Dedifferentiated amniotic fluid mesenchymal stem cell (primary cell): Measurements from ENCODE around the gene AP2B1.
A peak's percentile ranks its signal among the peaks of the same experiment; 100 is the strongest.
"Not testable (repeated sequence)": the region's sequence is repeated elsewhere in the genome, so short reads cannot be mapped to it uniquely, and the experiment has no call there.

Source experiments
- DNase-seq: peaks from one replicate; pipeline ENCODE4 v3.0.0-alpha.2; 2016; ENCODE audit errors: extremely low spot score

AP2B1 gene

DNA sequence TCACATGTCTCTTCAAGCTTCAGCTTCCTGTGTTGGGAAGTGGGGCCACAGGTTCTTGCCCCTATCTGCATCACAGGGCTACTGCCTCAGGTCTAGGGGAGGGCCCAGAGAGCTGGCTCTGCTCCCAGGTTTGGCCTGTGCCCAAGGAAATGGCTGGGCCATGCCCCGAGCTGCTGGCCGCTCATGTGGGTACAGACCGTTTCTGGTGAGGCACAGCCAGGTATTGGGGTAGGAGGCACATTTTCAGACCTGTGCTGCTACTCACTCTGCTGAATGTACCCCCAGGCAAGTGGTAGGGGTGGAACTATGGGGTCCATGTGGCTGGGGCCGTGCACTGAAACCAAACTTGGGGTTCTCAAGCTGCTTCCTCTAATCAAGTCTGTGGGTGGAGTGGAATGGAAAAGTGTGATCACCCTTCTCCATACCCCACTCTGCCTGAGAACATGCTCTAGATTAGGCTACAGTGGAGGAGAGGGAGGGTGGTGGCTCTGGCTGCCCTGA is 161.3 kb downstream of the AP2B1 start:
- no peak for DNase-seq

DNA sequence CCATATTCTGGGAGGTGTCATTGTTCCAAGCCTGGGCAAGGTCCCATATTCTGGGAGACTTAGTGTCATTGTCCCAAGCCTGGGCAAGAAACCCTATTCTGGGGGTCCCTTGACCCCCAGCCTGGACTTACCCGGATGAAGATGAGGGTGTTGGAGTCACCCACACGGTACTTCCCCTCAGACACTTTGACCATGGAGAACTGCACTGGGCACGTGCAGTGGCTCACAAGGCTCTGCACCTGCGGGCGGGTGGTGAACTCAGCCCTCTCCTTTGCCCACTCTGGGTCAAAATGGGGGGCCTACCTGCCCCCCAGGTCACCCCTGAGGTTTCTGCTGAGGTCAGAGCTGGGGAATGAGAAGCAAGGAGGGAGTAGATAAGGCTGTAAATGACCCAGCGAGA is 161.9 kb downstream of the AP2B1 start:
- no peak for DNase-seq

DNA sequence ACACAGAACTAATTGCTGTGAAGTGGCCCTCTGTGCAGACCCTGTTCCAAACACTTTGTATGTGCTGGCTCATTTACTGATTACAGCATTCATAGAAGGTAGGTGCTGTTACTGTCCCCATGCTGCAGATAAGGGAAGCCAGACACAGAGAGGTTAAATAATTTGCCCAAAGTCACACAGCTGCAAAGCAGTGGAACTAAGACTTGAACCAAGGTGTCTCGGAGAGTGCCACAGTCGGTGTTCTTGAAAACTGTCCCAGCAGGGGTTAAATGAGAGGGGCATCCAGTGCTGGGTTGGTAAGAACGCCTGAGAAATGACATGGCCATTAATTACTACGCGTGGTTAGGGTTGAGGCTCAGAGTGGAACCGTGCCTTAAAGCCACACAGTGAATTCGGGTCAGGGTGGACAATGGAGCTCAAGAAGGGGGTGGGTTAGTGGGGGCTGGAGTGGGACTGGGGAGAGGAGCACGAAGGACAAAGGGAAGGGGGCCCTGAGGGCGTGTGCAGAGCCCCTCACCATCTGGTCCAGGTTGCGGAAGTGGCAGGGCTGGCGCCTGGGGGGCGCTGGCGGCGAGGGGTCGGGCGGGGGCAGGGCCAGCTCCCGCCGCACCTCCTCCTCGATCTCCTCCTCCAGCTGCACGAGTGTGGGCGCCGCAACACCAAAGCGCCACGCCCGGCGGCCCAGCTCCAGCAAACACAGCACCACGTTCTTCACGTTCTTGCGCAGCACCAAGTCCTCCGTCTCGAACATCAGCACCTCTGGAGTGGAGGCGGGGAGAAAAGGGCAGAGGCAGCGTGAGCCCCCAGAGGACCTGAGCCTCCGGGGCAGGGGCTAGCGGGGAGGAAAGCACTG is 162.7 kb downstream of the AP2B1 start:
- DNase-seq = no peak

- DNase-seq = no peak
These were observed 163.6 kb downstream of the AP2B1 start for GRCh38 chr17:35750526-35751395.

GRCh38 chr17:35751541-35751940 is 164.4 kb downstream of the AP2B1 start:
- not testable (repeated sequence) for DNase-seq

DNA sequence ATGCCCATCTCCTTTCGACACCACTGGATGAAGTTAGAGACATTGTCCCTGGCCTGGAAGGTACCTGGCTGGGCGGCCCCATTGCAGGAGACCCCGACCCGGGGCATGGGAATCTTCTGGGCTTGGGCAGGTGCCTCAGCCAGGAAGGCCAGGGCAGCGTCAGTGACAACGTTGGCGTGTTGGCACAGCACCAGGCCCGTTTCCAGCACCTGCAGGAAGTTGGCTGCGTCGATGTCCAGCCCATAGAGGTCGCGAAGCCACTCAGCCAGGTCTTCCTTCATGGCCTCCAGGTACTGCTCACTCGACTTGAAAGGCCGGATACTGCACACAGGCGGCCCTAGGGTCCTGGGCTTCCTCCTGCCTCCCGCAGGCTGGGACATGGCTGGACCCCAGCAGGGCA is 165.3 kb downstream of the AP2B1 start:
- no peak for DNase-seq

DNA sequence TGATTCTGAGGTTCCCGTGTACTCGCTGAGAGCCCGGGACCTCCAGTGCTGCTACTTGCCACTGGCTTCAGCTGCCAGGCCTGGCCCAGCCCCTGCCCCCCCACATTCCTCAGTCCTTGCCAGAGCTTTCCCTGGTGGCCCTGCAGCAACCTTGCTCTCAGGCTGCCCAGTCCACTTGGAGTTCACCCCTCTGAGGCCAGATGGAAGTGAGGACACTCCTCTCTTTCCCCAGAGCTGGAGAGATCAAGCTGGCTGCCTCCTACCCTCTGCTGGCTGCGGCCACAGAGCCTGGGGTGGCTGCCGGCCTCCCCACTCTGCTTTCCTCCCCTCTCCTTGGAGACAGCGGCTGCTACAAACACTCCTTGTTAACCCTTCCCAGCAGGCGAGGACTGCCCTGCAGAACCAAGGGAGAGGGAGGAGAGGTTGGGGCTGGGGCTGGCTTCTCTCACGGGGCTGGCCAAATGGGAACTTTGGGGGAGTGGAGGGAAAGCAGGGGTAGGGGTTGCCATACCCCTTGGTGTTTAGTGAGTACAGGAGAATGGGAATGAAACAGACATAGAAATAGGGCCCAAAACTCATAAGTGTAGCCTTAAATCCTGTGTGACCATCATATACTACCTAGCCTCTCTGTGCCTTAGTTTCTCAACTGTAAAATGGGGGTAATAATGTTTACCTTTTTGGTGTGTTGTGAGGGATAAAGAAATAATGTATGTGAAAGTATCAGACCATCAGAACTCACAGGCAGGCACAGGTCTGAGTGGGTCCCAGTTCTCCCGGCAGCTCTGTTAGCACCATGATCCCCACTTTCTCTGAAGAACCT is 166.0 kb downstream of the AP2B1 start, which contains the start of gene GAS2L2:
GAS2L2 (minus strand) TSS at position 295 of the 820 bp plus-strand sequence. CDS start 389 bp downstream, outside the sequence.
- DNase-seq = no peak

DNA sequence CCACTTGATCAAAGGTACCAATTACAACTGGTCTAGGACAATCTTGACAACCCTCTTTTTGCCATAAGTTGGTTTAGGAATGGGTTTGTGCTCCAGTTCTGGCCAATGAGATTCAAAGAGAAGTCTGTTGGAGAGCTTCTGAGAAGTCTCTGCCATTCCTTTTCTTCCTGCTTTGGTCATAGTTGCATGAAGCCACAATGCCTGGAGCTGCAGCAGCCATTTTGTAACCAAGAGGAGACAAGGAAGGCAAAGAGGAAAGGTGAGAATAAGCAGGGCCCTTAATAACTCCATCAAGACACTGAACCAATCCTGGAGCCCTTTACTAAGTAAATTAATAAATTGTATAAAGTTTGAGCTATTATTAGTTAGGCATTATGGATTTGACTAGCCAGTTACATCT is 170.1 kb downstream of the AP2B1 start:
- no peak for DNase-seq

GRCh38 chr17:35760587-35760986 is 173.5 kb downstream of the AP2B1 start, which contains the start of gene C17orf50:
C17orf50 (plus strand) TSS chr17:35760887; CDS start chr17:35760942, 55 bp downstream.
- no peak for DNase-seq

GRCh38 chr17:35761601-35762000 is 174.5 kb downstream of the AP2B1 start:
- DNase-seq = no peak

DNA sequence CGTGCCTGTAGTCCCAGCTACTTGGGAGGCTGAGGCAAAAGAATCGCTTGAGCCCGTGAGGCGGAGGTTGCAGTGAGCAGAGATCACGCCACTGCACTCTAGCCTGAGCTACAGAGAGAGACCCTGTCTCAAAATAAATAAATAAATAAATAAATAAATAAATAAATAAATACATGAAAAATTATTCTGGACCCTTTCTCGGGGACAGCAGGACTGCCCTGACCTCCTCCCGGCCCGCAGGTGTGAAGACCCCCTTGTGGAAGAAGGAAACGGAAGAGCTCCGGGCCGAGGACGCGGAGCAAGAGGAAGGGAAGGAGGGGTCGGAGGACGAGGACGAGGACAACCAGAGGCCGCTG is 176.6 kb downstream of the AP2B1 start:
- no peak for DNase-seq

GRCh38 chr17:35764123-35764991 is 177.2 kb downstream of the AP2B1 start:
- DNase-seq = peak; percentile 47

DNA sequence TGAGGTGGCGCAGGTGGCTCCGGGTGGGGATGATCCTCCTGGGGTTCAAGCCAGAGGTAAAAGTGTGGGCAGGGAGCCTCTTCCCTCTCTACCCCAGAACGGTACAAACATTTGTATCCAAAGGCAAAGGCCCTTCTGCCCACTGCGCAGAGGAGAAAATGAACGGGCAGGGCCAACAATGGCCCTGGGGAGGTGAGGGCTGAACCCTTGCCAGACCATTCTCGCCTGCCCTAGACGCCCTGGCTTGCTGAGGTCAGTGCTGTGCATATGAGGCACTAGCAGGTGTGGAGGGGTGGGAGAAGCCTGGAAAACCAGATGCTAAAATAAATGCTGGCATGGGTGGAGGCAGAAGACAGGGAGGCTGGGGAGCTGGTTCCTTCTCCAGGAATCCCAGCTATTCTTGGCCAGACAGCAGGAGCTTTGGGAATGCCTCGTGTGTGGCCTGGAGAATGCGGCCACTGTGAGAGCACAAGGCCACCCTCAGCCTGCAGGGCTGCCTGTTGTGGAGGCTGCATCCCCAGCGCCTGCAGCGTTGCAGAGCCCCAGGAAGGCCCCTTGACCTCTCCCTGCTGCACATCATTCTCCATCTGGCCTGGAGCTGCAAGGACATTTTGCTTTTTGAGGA is 178.1 kb downstream of the AP2B1 start:
- no peak for DNase-seq

- DNase-seq = no peak
These were observed 178.8 kb downstream of the AP2B1 start for GRCh38 chr17:35765756-35766488.

DNA sequence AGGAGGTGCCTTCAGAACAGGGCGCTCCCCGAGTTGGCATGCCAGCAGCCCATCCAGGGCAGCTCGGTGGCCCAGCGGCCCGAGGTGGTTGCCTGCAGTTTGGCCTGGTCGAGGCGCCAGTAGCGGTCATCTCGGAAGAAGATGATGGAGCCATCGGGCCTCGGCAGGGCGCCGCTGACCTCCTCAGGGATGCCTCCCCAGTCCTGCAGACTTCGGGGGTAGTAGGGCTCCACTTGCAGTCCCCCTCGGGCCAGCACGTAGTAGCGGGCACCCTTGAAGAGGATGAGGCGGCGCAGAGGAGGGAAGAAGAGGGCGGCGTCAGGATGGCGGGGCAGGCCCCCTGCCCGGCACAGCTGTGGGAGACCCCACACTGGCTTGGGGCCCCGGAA is 179.4 kb downstream of the AP2B1 start:
- no peak for DNase-seq

- DNase-seq = peak; percentile 53
These were observed 179.9 kb downstream of the AP2B1 start for GRCh38 chr17:35766903-35767510.

- no peak for DNase-seq
These were observed 181.7 kb downstream of the AP2B1 start for GRCh38 chr17:35768797-35769196.

DNA sequence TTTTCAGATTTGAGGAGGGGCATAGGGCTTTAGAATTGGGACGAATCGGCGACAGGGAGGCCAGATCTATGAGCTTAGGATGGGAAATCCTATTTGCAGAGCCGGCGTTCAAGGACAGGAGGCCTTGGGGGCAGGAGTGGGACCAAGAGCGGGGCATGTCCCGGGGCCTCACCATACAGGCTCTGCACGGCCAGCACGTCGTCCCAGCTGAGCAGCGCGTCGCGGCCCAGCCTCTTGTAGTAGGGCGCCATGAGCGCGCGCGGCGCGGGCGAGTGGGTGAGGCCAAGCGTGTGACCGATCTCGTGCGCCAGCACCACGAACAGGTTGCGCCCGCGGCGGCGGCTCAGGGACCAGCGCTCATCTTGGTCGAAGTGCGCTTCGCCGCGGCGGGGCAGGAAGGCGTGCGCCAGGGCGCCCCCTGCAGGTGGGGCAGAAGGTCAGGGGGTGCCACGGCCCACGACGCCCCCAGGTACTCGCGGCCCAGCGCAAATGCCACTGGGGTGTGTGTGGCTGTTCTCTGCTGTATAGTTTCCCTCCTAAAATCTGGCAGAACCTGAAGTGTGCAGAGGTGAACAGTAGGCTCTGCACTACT is 182.9 kb downstream of the AP2B1 start:
- no peak for DNase-seq

GRCh38 chr17:35773129-35773528 is 186.0 kb downstream of the AP2B1 start:
- DNase-seq = no peak
